ENCODE measurements around the gene BEST3. TPM values are rescaled to one million over a fixed set of nuclear protein-coding genes. Genes with fewer than 3 reads are reported as not detected.
"Not testable (repeated sequence)": the region's sequence is repeated elsewhere in the genome, so short reads cannot be mapped to it uniquely, and the experiment has no call there.

The BEST3 gene
- total RNA-seq, 4 donors from 2014 or later: 0.24 TPM; not detected in 3

- no peaks in the 10 kb centered on the region for H3K27me3 ChIP-seq
- H3K27ac ChIP-seq: no peak within 1 kb of the TSS
- H3K4me3 ChIP-seq (replicated peaks in 1 of 3): no peak within 1 kb of the TSS
- H3K9me3 ChIP-seq: no peaks in the 10 kb centered on the region
- no peak for DNase-seq
- H3K4me1 ChIP-seq: no peaks in the 10 kb centered on the region
- WGBS, 2 donors: 96% methylated on average over 11 of the region's 11 CpGs
- TF ChIP-seq CTCF (IDR thresholded peaks at IDR 0.05): no peak
- TF ChIP-seq POLR2A (IDR thresholded peaks at IDR 0.05): no peak
- intact Hi-C loops (cut with DNase I): no loop called here
- no peaks in the 10 kb centered on the region for H3K36me3 ChIP-seq
Observed at GRCh38 chr12:69610729-69611128, 88.4 kb downstream of the BEST3 start, which contains the start of gene LRRC10. TSS of gene LRRC10 (minus strand) at chr12:69610907. CDS start at chr12:69610838, 69 bp downstream.

- H3K9me3 ChIP-seq: no peaks in the 10 kb centered on the region
- H3K27me3 ChIP-seq: no peaks in the 10 kb centered on the region
- H3K4me1 ChIP-seq: no peaks in the 10 kb centered on the region
- no peaks in the 10 kb centered on the region for H3K36me3 ChIP-seq
- intact Hi-C loops (cut with DNase I): no loop called here
- no peak overlapping the region for H3K27ac ChIP-seq
- 87 to 94% methylated on average over 10 to 15 of the region's 15 CpGs for WGBS, 2 donors
- DNase-seq: no peak
- no peak overlapping the region for H3K4me3 ChIP-seq (replicated peaks in 1 of 3)
- TF ChIP-seq POLR2A (IDR thresholded peaks at IDR 0.05) (no peak), CTCF (IDR thresholded peaks at IDR 0.05) (no peak)
Observed at GRCh38 chr12:69610126-69610525, 89.0 kb downstream of the BEST3 start.

GRCh38 chr12:69608114-69608513, 91.0 kb downstream of the BEST3 start:
- no peaks in the 10 kb centered on the region for H3K36me3 ChIP-seq
- no peak for DNase-seq
- intact Hi-C loops (cut with DNase I): no loop called here
- H3K27me3 ChIP-seq: no peaks in the 10 kb centered on the region
- no peaks in the 10 kb centered on the region for H3K9me3 ChIP-seq
- TF ChIP-seq POLR2A (IDR thresholded peaks at IDR 0.05) (no peak), CTCF (IDR thresholded peaks at IDR 0.05) (no peak)
- H3K27ac ChIP-seq: no peak overlapping the region
- H3K4me3 ChIP-seq (replicated peaks in 1 of 3): no peak overlapping the region
- 67 to 77% methylated on average over 2 of the region's 2 CpGs for WGBS, 2 donors
- H3K4me1 ChIP-seq: no peaks in the 10 kb centered on the region

GRCh38 chr12:69604275-69604674, 94.8 kb downstream of the BEST3 start:
- H3K4me3 ChIP-seq (replicated peaks in 1 of 3); DNase-seq; H3K27ac ChIP-seq; intact Hi-C loops (cut with DNase I); H3K4me1 ChIP-seq; H3K9me3 ChIP-seq; H3K27me3 ChIP-seq: not testable (repeated sequence)
- H3K36me3 ChIP-seq: peaks cover 20 to 29% of the 10 kb centered on the region in 2 donors
- 96 to 99% methylated on average over 3 of the region's 3 CpGs for WGBS, 2 donors

Other genes with a start within 250 kb of the BEST3 start
- 10 to 100 TPM; 52.0 to 79.0 (median 61.0) TPM for gene FRS2, start 228.9 kb downstream of the BEST3 start, total RNA-seq
- gene CCT2, start 113.8 kb downstream of the BEST3 start, total RNA-seq: 100 to 1,000 TPM in 3 of 4 donors, 10 to 100 TPM in 1; 90.9 to 174 (median 117) TPM
- gene LRRC10, start 88.4 kb downstream of the BEST3 start, total RNA-seq: not detected
- gene RAB3IP, start 39.6 kb upstream of the BEST3 start, total RNA-seq: 10 to 100 TPM; 25.2 to 74.7 (median 34.7) TPM
- gene MYRFL, start 125.9 kb upstream of the BEST3 start, total RNA-seq: under 1 TPM in 1 of 4 donors, not detected in 3; 0.40 TPM